MCF 10A (cell line): ENCODE data around the gene PPP1R12A. TPM values are rescaled to one million over a fixed set of nuclear protein-coding genes. Genes with fewer than 3 reads are reported as not detected.
A peak's percentile ranks its signal among the peaks of the same experiment; 100 is the strongest.

Experiments
- BruUV-seq: library from RNA; stranded (reverse); fragments of 400-500 nt; replicated peaks from 2 replicates; lab custom pipeline; 2021; lab: Mats Ljungman, UMichigan
- CTCF ChIA-PET: fragments of 300-600 bp; sonication (Branson Sonifier 250); formaldehyde crosslinking; extraction: SDS; loops from one replicate; lab custom pipeline; 2021; ENCODE audit warnings: antibody characterized with exemption, inconsistent platforms; lab: Yijun Ruan, JAX
- POLR2A ChIA-PET: fragments of 300-600, 350-650 bp; sonication (Branson Sonifier 250); formaldehyde crosslinking; extraction: SDS; loops from one replicate; lab custom pipeline; 2020; ENCODE audit warnings: antibody characterized with exemption, inconsistent platforms; lab: Yijun Ruan, JAX
- DNase-seq: peaks from one replicate; pipeline ENCODE4 v3.0.0-alpha.2; 2018; ENCODE audit not compliant: unreplicated experiment
- H3K27ac Mint-ChIP-seq: one replicate; pipeline ENCODE4 v1.8.0; 2022; ENCODE audit warnings: mild to moderate bottlenecking, low read depth, mixed read lengths; ENCODE audit not compliant: unreplicated experiment
- H3K27me3 Mint-ChIP-seq: one replicate; pipeline ENCODE4 v1.8.0; 2022; ENCODE audit warnings: mixed read lengths; ENCODE audit not compliant: insufficient read depth, unreplicated experiment
- H3K36me3 Mint-ChIP-seq: one replicate; pipeline ENCODE4 v1.8.0; 2022; ENCODE audit warnings: mild to moderate bottlenecking, moderate library complexity, mixed read lengths; ENCODE audit not compliant: insufficient read depth, unreplicated experiment
- H3K4me1 Mint-ChIP-seq: one replicate; pipeline ENCODE4 v1.8.0; 2022; ENCODE audit warnings: mixed read lengths; ENCODE audit not compliant: insufficient read depth, unreplicated experiment
- H3K4me3 Mint-ChIP-seq: one replicate; pipeline ENCODE4 v1.8.0; 2022; ENCODE audit warnings: mild to moderate bottlenecking, moderate library complexity, mixed read lengths; ENCODE audit not compliant: unreplicated experiment
- H3K9me3 Mint-ChIP-seq: one replicate; pipeline ENCODE4 v1.8.0; 2022; ENCODE audit warnings: mixed read lengths; ENCODE audit not compliant: unreplicated experiment
- intact Hi-C: fragments of 100-400 bp; cut with micrococcal nuclease; formaldehyde crosslinking; loops from 2 replicates; pipeline ENCODE4 v1.14.1; 2022
- total RNA-seq: library from RNA; stranded (reverse); gene quantifications from 2 replicates; pipeline ENCODE4 v1.2.3, GENCODE V29; 2022
- TF ChIP-seq, protein P1 (sequence below): fragments of 200-600 bp; IDR thresholded peaks from one replicate; pipeline ENCODE4 v1.8.0; 2022; ENCODE audit warnings: antibody characterized with exemption, mild to moderate bottlenecking; ENCODE audit not compliant: unreplicated experiment

PPP1R12A gene
- total RNA-seq, 1 experiment from 2014 or later: 78.0 TPM

DNA sequence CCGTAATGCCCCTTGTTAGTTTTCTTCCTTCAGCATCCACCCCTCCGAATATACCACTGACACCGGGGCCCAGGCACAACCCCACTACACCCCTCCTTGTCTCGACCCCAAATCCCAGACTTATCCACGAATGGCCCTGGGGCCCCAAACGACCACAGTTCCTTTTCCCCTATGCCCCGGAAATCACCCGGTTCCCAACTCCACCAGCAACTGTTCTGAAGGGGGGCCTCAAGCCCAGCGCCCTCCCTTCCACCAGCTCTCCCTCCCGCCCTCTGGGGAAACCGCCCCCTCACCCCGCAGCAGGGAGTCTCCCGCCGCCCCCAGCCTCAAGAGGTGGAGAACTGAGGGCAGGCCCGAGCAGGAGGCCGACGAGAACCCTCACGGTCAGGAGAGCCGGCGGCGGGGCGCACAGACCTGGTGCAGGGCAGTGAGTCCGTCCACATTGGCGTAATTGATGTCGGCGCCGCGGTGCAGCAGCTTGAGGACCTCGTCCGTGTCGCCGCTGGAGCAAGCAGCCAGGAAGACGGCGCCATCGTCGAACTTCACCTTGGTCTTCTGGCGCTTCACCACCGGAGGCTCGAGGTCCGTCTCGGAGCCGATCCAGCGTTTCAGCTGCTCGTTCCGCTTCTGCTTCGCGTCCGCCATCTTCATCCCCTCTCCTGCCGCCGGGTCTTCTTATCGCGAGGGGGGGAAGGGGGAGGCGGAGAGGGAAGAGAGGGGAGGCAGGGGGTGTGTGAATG lies 446 bp downstream of the PPP1R12A start:
- H3K9me3 Mint-ChIP-seq: no peaks in the 10 kb centered on the region
- TF ChIP-seq, protein P1, sequence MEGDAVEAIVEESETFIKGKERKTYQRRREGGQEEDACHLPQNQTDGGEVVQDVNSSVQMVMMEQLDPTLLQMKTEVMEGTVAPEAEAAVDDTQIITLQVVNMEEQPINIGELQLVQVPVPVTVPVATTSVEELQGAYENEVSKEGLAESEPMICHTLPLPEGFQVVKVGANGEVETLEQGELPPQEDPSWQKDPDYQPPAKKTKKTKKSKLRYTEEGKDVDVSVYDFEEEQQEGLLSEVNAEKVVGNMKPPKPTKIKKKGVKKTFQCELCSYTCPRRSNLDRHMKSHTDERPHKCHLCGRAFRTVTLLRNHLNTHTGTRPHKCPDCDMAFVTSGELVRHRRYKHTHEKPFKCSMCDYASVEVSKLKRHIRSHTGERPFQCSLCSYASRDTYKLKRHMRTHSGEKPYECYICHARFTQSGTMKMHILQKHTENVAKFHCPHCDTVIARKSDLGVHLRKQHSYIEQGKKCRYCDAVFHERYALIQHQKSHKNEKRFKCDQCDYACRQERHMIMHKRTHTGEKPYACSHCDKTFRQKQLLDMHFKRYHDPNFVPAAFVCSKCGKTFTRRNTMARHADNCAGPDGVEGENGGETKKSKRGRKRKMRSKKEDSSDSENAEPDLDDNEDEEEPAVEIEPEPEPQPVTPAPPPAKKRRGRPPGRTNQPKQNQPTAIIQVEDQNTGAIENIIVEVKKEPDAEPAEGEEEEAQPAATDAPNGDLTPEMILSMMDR: no peak
- H3K4me3 Mint-ChIP-seq: peak overlapping the region; percentile 92
- BruUV-seq: no TSS peak
- CTCF ChIA-PET: interaction anchor here (1.1 to 1.7 kb wide), 5 partner anchors 10 to 259 kb away, joined by 3 to 5 read pairs (median 4); no protein-coding TSS in a partner anchor
- POLR2A ChIA-PET: interaction anchor here (0.6 to 3.3 kb wide), 21 partner anchors 10 to 483 kb away, joined by 3 to 42 read pairs (median 3); partner anchors contain the start of gene PAWR
- peak overlapping the region; percentile 96 for H3K27ac Mint-ChIP-seq
- DNase-seq: no peak
- no peaks in the 10 kb centered on the region for H3K27me3 Mint-ChIP-seq
- H3K36me3 Mint-ChIP-seq: peaks cover 17% of the 10 kb centered on the region
- peaks cover 13% of the 10 kb centered on the region for H3K4me1 Mint-ChIP-seq
- intact Hi-C loops: loop anchor here (1.0 to 10.0 kb wide), 5 partner anchors 47 to 527 kb away; no protein-coding TSS in a partner anchor

DNA sequence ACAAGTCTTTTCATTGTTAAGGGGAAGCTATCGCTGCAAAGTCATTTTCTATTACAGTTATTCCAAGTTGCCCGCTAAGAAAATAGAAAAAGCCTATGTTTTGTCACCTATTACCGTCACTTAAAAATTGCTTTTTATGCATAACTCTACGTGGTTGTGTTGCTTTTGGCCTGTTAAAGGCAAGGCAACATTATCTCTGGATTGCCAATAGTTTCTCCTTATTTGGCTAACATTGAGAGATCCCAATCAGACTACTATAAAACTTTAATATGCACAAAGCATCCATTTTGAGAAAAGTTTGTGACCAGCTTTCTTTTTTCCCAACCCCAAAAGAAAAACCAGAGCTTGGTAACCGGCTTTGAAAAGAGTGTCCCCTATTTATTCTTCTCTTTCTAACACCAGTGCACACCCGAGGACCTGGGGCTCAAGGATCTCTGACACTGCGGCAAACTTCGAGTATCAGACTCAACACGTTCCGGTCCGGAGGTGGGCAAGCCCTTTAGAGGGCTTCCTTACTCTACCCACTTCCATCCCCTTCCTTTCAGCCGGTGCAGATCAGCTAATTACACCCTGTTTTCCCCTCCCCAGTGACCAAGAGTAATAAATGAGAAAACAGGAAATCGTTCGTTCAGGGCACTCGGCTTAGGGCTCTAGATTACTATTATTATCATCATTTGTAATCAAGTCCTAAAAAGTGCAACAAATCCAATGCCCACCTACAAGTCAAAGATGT lies 1.2 kb downstream of the PPP1R12A start:
- Mint-ChIP-seq H3K4me1 (peaks cover 13% of the 10 kb centered on the region), H3K4me3 (peak overlapping the region; percentile 92), H3K36me3 (peaks cover 11% of the 10 kb centered on the region), H3K9me3 (no peaks in the 10 kb centered on the region), H3K27me3 (no peaks in the 10 kb centered on the region), H3K27ac (peak overlapping the region; percentile 96)
- TF ChIP-seq, protein P1: no peak
- CTCF ChIA-PET: interaction anchor here (1.1 to 1.7 kb wide), 4 partner anchors 9 to 260 kb away, joined by 3 to 5 read pairs (median 4); no protein-coding TSS in a partner anchor
- intact Hi-C loops: loop anchor here (1.0 to 10.0 kb wide), 5 partner anchors 46 to 526 kb away; no protein-coding TSS in a partner anchor
- TSS peak; percentile 46 for BruUV-seq
- DNase-seq: peak; percentile 28
- POLR2A ChIA-PET: interaction anchor here (0.6 to 3.3 kb wide), 22 partner anchors 17 to 635 kb away, joined by 3 to 42 read pairs (median 3); partner anchors contain the start of gene PAWR

DNA sequence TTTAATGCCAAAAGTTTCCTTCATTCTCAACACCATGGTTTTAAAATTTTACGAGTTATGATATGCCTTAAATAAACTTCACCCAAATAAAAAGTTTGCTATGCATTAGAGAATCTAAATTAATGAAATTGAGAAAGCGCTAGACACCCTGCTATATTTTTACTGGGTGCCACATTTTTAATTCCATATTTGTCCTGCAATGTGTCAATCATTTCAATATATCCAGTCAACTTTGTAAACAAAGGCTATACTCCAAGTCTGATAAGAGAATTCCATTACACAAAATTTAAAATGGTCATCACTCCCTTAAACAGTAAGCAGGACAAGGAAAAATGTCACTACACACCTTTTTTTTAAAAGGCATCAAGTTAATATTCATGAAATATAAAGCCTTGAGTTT lies 1.9 kb downstream of the PPP1R12A start:
- no peak for DNase-seq
- ChIA-PET POLR2A (interaction anchor here (0.6 to 3.3 kb wide), 9 partner anchors 22 to 635 kb away, joined by 3 to 42 read pairs (median 3); partner anchors contain the start of gene PAWR), CTCF (interaction anchor here (1.3 to 1.7 kb wide), 2 partner anchors 8 to 260 kb away, joined by 3 to 5 read pairs; no protein-coding TSS in a partner anchor)
- intact Hi-C loops: loop anchor here (1.0 to 10.0 kb wide), 4 partner anchors 112 to 526 kb away; no protein-coding TSS in a partner anchor
- peaks cover 6% of the 10 kb centered on the region for H3K36me3 Mint-ChIP-seq
- H3K4me3 Mint-ChIP-seq: peak overlapping the region; percentile 92
- TF ChIP-seq, protein P1: no peak
- H3K4me1 Mint-ChIP-seq: peaks cover 13% of the 10 kb centered on the region
- no TSS peak for BruUV-seq
- H3K27ac Mint-ChIP-seq: peak overlapping the region; percentile 96
- H3K27me3 Mint-ChIP-seq: no peaks in the 10 kb centered on the region
- H3K9me3 Mint-ChIP-seq: no peaks in the 10 kb centered on the region
